GM23248 (cell line): ENCODE results near the gene ITGA1. TPM values are rescaled to one million over a fixed set of nuclear protein-coding genes. Genes with fewer than 3 reads are reported as not detected.

Experiments used
- DNase-seq: peaks from one replicate; pipeline ENCODE4 v3.0.0-alpha.2; 2015
- H2AFZ ChIP-seq: fragments of 200-600 bp; sonication (generic); 2 replicates; pipeline ENCODE4 v1.6.1; 2016; ENCODE audit warnings: antibody characterized with exemption
- H3F3A ChIP-seq: fragments of 200-600 bp; sonication (generic); 2 replicates; pipeline ENCODE4 v1.6.1; 2016; ENCODE audit warnings: mild to moderate bottlenecking, antibody characterized with exemption, mixed run types; ENCODE audit not compliant: insufficient read depth
- H3K27ac ChIP-seq: fragments of 200-600 bp; sonication (generic); 2 replicates; pipeline ENCODE4 v1.5.1; 2016; ENCODE audit warnings: mild to moderate bottlenecking
- H3K27me3 ChIP-seq: fragments of 200-600 bp; sonication (generic); replicated peaks from 2 replicates; pipeline ENCODE4 v1.6.1; 2016; ENCODE audit warnings: mild to moderate bottlenecking; ENCODE audit not compliant: insufficient read depth
- H3K36me3 ChIP-seq: fragments of 200-600 bp; sonication (generic); 2 replicates; pipeline ENCODE4 v1.6.1; 2016; ENCODE audit warnings: low read depth, mild to moderate bottlenecking
- H3K4me1 ChIP-seq: fragments of 200-600 bp; sonication (generic); 2 replicates; pipeline ENCODE4 v1.6.1; 2016; ENCODE audit warnings: mild to moderate bottlenecking; ENCODE audit not compliant: insufficient read depth
- H3K4me2 ChIP-seq: fragments of 200-600 bp; sonication (generic); one replicate; pipeline ENCODE4 v1.6.1; 2016; ENCODE audit warnings: mild to moderate bottlenecking; ENCODE audit not compliant: unreplicated experiment
- H3K4me3 ChIP-seq: fragments of 200-600 bp; sonication (generic); 2 replicates; pipeline ENCODE4 v1.5.1; 2016; ENCODE audit warnings: mild to moderate bottlenecking
- H3K79me2 ChIP-seq: fragments of 200-600 bp; sonication (generic); 2 replicates; pipeline ENCODE4 v1.6.1; 2016; ENCODE audit warnings: mild to moderate bottlenecking; ENCODE audit not compliant: insufficient read depth
- H3K9ac ChIP-seq: fragments of 200-600 bp; sonication (generic); 2 replicates; pipeline ENCODE4 v1.6.1; 2016; ENCODE audit warnings: mild to moderate bottlenecking
- H3K9me2 ChIP-seq: fragments of 200-600 bp; sonication (generic); 2 replicates; pipeline ENCODE4 v1.6.1; 2016; ENCODE audit warnings: mixed run types, mild to moderate bottlenecking, moderate library complexity; ENCODE audit not compliant: insufficient read depth
- H3K9me3 ChIP-seq: fragments of 200-600 bp; sonication (generic); one replicate; pipeline ENCODE4 v1.6.1; 2017; ENCODE audit warnings: low read depth
- H4K20me1 ChIP-seq: fragments of 200-600 bp; sonication (generic); 2 replicates; pipeline ENCODE4 v1.6.0; 2016; ENCODE audit not compliant: insufficient read depth
- EZH2 ChIP-seq: fragments of 200-600 bp; sonication (generic); IDR thresholded peaks from 2 replicates; pipeline ENCODE4 v1.6.1; 2018; ENCODE audit warnings: antibody characterized with exemption, mild to moderate bottlenecking; ENCODE audit not compliant: insufficient read depth, poor library complexity, severe bottlenecking
- EZH2phosphoT487 ChIP-seq: fragments of 200-600 bp; sonication (generic); IDR thresholded peaks from 2 replicates; pipeline ENCODE4 v1.6.1; 2018; ENCODE audit warnings: antibody characterized with exemption, moderate library complexity, mild to moderate bottlenecking, low read depth; ENCODE audit not compliant: insufficient read depth
- WGBS, 2 experiments: methylation state at CpG; one replicate each; pipeline ENCODE4 v1.1.6; 2015 to 2017; ENCODE audit warnings: low lambda C conversion rate in 2 of 2, low coverage in 1 of 2; ENCODE audit errors: missing lambda C conversion rate in 2 of 2; 5-methylcytosine and 5-hydroxymethylcytosine counted together
- in situ Hi-C: fragments of 300-500 bp; cut with MboI; formaldehyde crosslinking; loops from 2 replicates; pipeline ENCODE4 v1.15.0; 2020
- polyA plus RNA-seq: library from polyadenylated mRNA; unstranded; fragments of >200 nt; fragmentation: Nextera tagmentation; extraction: Ambion mirVana; gene quantifications from 2 replicates; pipeline ENCODE4 v1.2.1, GENCODE V29; 2016
- total RNA-seq: library from RNA; depleted of rRNA; stranded (reverse); fragments of >200 nt; shearing (Covaris generic); gene quantifications from 2 replicates; pipeline ENCODE4 v1.2.3, GENCODE V29; 2014

The ITGA1 gene
- total and polyA plus RNA-seq, 2 experiments from 2014 or later = 8.9 to 18.4 TPM

DNA sequence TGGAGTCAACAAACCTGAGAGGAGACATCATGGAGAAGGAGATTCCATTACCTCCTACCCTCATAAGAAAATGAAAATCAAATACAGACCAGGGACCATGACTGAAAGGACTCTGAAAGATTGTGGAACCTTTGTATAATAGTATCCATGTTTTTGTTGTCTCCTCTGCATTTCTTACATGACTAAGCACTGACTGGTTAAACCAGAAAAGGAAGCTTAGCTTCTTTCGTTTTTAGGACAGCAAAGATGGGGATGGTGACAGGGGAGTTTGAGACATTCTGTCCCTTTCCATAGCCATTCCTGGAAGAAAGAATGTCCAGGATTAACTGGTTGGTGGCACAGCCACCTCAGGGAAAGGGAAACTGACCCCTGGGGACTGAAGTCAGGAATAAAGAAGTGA, 22.2 kb downstream of the ITGA1 start:
- Histone ChIP-seq H3K9me3 (no peaks in the 10 kb centered on the region), H3K27me3 (no peaks in the 10 kb centered on the region), H4K20me1 (no peaks in the 10 kb centered on the region), H3K79me2 (peaks cover 29% of the 10 kb centered on the region), H3F3A (peaks cover 62% of the 10 kb centered on the region), H3K27ac (peak overlapping the region; percentile 73), H3K9ac (peak overlapping the region; percentile 33), H3K4me2 (peak overlapping the region; percentile 43), H2AFZ (peak overlapping the region; percentile 76), H3K4me3 (peak overlapping the region; percentile 32), H3K36me3 (peaks cover 6% of the 10 kb centered on the region; the same call in 1 of the 2 replicates), H3K4me1 (peaks cover 56% of the 10 kb centered on the region), H3K9me2 (no peaks in the 10 kb centered on the region)
- in situ Hi-C loops = no loop called here
- WGBS, 2 experiments = 0 to 5% methylated on average over 1 of the region's 1 CpG
- peak; percentile 76 for DNase-seq
- TF ChIP-seq EZH2phosphoT487 (no peak), EZH2 (no peak)

DNA sequence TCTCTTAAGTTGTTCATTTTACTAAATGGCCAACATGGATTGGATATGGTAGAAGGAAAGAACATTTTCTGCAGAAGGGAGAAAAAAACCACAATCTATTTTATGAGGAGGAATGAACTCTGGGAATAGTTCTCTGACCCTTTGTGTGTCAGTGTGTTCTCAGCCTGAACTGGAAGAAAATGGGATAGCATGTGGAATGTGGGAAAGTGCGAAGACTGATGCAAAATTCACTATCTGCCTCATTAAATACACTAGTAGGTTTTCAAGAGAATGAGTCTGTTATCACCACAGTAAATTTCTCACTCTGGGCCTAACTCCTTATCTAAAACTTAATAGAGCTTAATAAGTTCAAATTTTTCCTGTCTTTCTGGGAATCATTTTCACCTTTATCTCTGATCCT, 22.7 kb downstream of the ITGA1 start:
- H3K4me2 ChIP-seq = peak overlapping the region; percentile 43
- peaks cover 24% of the 10 kb centered on the region; the same call in 1 of the 2 replicates for H3K79me2 ChIP-seq
- H3K4me3 ChIP-seq = no peak overlapping the region
- H3K27ac ChIP-seq = peak overlapping the region; percentile 73
- H2AFZ ChIP-seq = peak overlapping the region; percentile 76; the same call in 1 of the 2 replicates
- peaks cover 62% of the 10 kb centered on the region for H3F3A ChIP-seq
- peaks cover under 1% of the 10 kb centered on the region; the same call in 1 of the 2 replicates for H3K36me3 ChIP-seq
- in situ Hi-C loops = no loop called here
- H3K9me3 ChIP-seq = no peaks in the 10 kb centered on the region
- WGBS, 2 experiments = 95 to 97% methylated on average over 1 of the region's 1 CpG
- H3K27me3 ChIP-seq = no peaks in the 10 kb centered on the region
- H3K9me2 ChIP-seq = no peaks in the 10 kb centered on the region
- H3K4me1 ChIP-seq = peaks cover 56% of the 10 kb centered on the region
- no peaks in the 10 kb centered on the region for H4K20me1 ChIP-seq
- TF ChIP-seq EZH2 (no peak), EZH2phosphoT487 (no peak)
- DNase-seq = no peak
- peak overlapping the region; percentile 33 for H3K9ac ChIP-seq

DNA sequence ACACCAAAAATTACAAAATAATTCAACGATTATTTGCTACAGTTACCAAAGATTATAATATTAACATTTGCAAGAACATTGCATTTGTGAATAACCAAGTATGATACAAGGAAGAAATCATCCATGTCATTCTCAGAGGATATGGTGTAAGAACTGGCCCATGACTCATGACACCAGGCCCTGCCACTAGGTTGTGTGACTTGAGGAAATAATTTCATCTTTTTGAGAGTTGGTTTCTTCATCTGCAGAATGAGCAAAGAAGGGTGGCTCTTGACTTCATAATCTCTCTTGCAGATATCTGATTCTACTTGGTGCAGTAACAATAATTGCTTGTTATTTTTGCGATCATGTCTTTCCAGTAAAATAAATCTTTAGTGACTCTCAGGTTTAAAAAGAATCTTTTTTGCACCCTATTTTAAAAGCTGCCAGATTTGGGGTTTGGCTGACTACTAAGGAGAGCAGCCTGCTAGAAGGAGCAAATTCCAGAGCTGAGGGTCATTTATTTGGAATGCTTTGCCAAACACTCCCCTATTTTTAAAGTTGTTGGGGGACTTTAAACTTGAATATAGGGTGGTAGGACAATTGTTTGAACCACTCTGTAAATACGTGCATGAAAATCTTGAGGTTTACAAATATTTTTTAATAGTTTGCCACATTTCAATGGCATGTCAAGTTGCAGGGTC, 23.5 kb downstream of the ITGA1 start:
- peak overlapping the region; percentile 43 for H3K4me2 ChIP-seq
- H3K4me3 ChIP-seq = no peak overlapping the region
- no peaks in the 10 kb centered on the region for H3K9me3 ChIP-seq
- H3K79me2 ChIP-seq = peaks cover 16% of the 10 kb centered on the region; the same call in 1 of the 2 replicates
- peak overlapping the region; percentile 73 for H3K27ac ChIP-seq
- no peaks in the 10 kb centered on the region for H4K20me1 ChIP-seq
- H3F3A ChIP-seq = peaks cover 56% of the 10 kb centered on the region
- in situ Hi-C loops = no loop called here
- TF ChIP-seq EZH2phosphoT487 = no peak
- TF ChIP-seq EZH2 = no peak
- H3K9ac ChIP-seq = peak overlapping the region; percentile 36
- H3K9me2 ChIP-seq = no peaks in the 10 kb centered on the region
- peaks cover 56% of the 10 kb centered on the region for H3K4me1 ChIP-seq
- no peaks in the 10 kb centered on the region for H3K36me3 ChIP-seq
- peak; percentile 90 for DNase-seq
- H3K27me3 ChIP-seq = no peaks in the 10 kb centered on the region
- WGBS, 2 experiments = 15 to 24% methylated on average over 3 of the region's 3 CpGs
- H2AFZ ChIP-seq = no peak overlapping the region

DNA sequence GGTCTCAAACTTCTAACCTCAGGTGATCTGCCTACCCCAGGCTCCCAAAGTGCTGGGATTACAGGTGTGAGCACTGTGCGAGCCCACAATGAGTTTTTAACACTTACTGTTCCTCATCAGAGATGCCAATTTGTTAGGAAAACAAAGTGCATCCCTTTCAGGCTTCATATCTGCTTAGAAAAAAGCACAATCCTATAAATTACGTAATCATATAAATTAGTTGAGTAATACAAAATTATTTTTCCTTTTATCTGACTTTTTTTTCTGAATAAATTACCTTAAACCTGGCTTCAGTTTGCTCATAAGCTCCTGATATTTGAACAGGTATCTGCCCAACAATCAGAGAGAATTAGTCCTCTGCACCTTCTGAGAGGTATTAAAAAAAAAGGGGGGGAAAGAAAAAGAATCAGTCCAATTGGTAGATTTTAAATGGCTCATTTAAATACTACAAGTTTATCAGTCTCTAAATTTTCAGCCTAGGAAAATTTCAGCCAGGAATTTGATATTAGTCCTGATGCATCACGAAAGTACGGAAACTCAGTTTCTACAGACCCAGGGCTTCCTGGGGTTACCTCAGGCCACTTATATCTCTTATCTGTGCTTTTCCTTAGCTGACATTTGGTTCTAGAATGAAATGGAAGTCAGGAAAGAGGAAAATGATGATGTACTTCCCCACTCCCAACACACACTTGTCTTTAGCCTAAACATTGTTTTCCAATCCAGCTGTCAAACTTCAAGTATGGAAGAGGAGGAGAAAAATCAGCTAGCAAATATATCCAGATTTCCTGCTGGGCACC, 26.8 kb downstream of the ITGA1 start:
- Histone ChIP-seq H3K4me3 (no peak overlapping the region), H2AFZ (no peak overlapping the region), H3K79me2 (no peaks in the 10 kb centered on the region), H3F3A (peaks cover 29% of the 10 kb centered on the region), H3K4me2 (no peak overlapping the region), H4K20me1 (no peaks in the 10 kb centered on the region), H3K9ac (no peak overlapping the region), H3K9me3 (no peaks in the 10 kb centered on the region), H3K36me3 (no peaks in the 10 kb centered on the region), H3K27ac (no peak overlapping the region), H3K27me3 (no peaks in the 10 kb centered on the region), H3K4me1 (peaks cover 33% of the 10 kb centered on the region), H3K9me2 (no peaks in the 10 kb centered on the region)
- DNase-seq = no peak
- WGBS, 2 experiments = 82 to 83% methylated on average over 4 of the region's 4 CpGs
- in situ Hi-C loops = no loop called here
- no peak for TF ChIP-seq EZH2
- no peak for TF ChIP-seq EZH2phosphoT487
